HepG2 (cell line): ENCODE measurements around the gene ANAPC2. TPM values are rescaled to one million over a fixed set of nuclear protein-coding genes. Genes with fewer than 3 reads are reported as not detected.

Experiments
- CHCHD3 ChIP-seq: sonication (generic); formaldehyde crosslinking; IDR thresholded peaks from 2 replicates; pipeline ENCODE4 v1.8.0; 2022; ENCODE audit warnings: mild to moderate bottlenecking, missing genetic modification reagents, moderate library complexity
- ELF1 ChIP-seq: sonication (generic); formaldehyde crosslinking; IDR thresholded peaks from 2 replicates; pipeline ENCODE4 v1.4.0; 2020; ENCODE audit warnings: missing genetic modification reagents
- GATAD1 ChIP-seq: IDR thresholded peaks from 2 replicates; pipeline ENCODE4 v1.6.1; 2016; ENCODE audit warnings: missing genetic modification reagents, missing compliant biosample characterization
- HNF1B ChIP-seq: sonication (generic); formaldehyde crosslinking; IDR thresholded peaks from 2 replicates; pipeline ENCODE4 v1.5.1; 2020; ENCODE audit warnings: mild to moderate bottlenecking, moderate library complexity, missing genetic modification reagents
- IRF9 ChIP-seq: sonication (generic); formaldehyde crosslinking; IDR thresholded peaks from 2 replicates; pipeline ENCODE4 v1.8.0; 2022; ENCODE audit warnings: missing genetic modification reagents, mild to moderate bottlenecking, borderline replicate concordance
- LRRFIP1 ChIP-seq: sonication (generic); formaldehyde crosslinking; conservative IDR thresholded peaks from 2 replicates; pipeline ENCODE4 v1.4.0; 2020; ENCODE audit warnings: missing genetic modification reagents
- MAFK ChIP-seq, 2 experiments: IDR thresholded peaks in 1 of 2; conservative IDR thresholded peaks in 1 of 2; 2 replicates each; pipeline ENCODE4 v1.6.1; 2011; ENCODE audit warnings: improper control_type of control experiment in 2 of 2, low read length in 2 of 2
- PHF20 ChIP-seq: sonication (generic); formaldehyde crosslinking; IDR thresholded peaks from 2 replicates; pipeline ENCODE4 v1.5.0; 2020; ENCODE audit warnings: mild to moderate bottlenecking, missing genetic modification reagents
- SAFB2 ChIP-seq: sonication (generic); formaldehyde crosslinking; IDR thresholded peaks from 2 replicates; pipeline ENCODE4 v1.5.1; 2020; ENCODE audit warnings: missing genetic modification reagents, low read depth, mild to moderate bottlenecking, borderline replicate concordance
- U2AF1 ChIP-seq: fragments of 200-400 bp; formaldehyde crosslinking; optimal IDR thresholded peaks from 2 replicates; pipeline ENCODE3; 2017; ENCODE audit warnings: mild to moderate bottlenecking, low read depth, low read length
- ZNF292 ChIP-seq: sonication (generic); formaldehyde crosslinking; IDR thresholded peaks from 2 replicates; pipeline ENCODE4 v1.8.1; 2022; ENCODE audit warnings: mild to moderate bottlenecking, low read depth, missing genetic modification reagents, borderline replicate concordance
- ZNF552 ChIP-seq: sonication (generic); formaldehyde crosslinking; IDR thresholded peaks from 2 replicates; pipeline ENCODE4 v1.9.0; 2022; ENCODE audit warnings: missing genetic modification reagents, mild to moderate bottlenecking, borderline replicate concordance
- ZNF570 ChIP-seq: sonication (generic); formaldehyde crosslinking; IDR thresholded peaks from 2 replicates; pipeline ENCODE4 v1.4.0; 2020; ENCODE audit warnings: mild to moderate bottlenecking, missing genetic modification reagents, borderline replicate concordance
- ZNF670 ChIP-seq: sonication (generic); formaldehyde crosslinking; IDR thresholded peaks from 2 replicates; pipeline ENCODE4 v1.8.0; 2022; ENCODE audit warnings: mild to moderate bottlenecking, missing genetic modification reagents, borderline replicate concordance
- ZNF687 ChIP-seq: sonication (generic); formaldehyde crosslinking; IDR thresholded peaks from 2 replicates; pipeline ENCODE4 v1.5.1; 2020; ENCODE audit warnings: mild to moderate bottlenecking, missing genetic modification reagents, moderate library complexity
- polyA plus RNA-seq, 8 experiments: library from polyadenylated mRNA; depleted of rRNA in 3 of 8; stranded (reverse) in 7 of 8; unstranded in 1 of 8; fragments of >200 nt; fragmentation: Illumina TruSeq in 4 of 8; extraction: Trizol in 4 of 8; gene quantifications; 2 replicates each; pipeline versions ENCODE4 v1.2.1 to v1.2.3, GENCODE V29; 2011 to 2016; ENCODE audit warnings: low read depth in 4 of 8, missing spikeins in 1 of 8, mixed read lengths in 1 of 8; ENCODE audit not compliant: insufficient read depth in 1 of 8
- total RNA-seq, 5 experiments: library from RNA; depleted of rRNA; stranded (reverse); fragments of >200 nt; fragmentation: Illumina TruSeq; extraction: Trizol; gene quantifications; 2 replicates each; pipeline ENCODE4 v1.2.3, GENCODE V29; 2016; ENCODE audit warnings: low read depth in 1 of 5

The ANAPC2 gene
- total and polyA plus RNA-seq, 2 of the 13 experiments (the other 11 are each of a cell fraction or from before 2014, with no cell fraction given): 12.3 to 15.4 TPM

- TF ChIP-seq CHCHD3 (CRISPR knock-in tag) (no peak), ZNF292 (CRISPR knock-in tag) (no peak), ZNF552 (no peak), LRRFIP1 (CRISPR knock-in tag) (no peak), MAFK (conservative IDR thresholded peaks at IDR 0.05 in 1 of 2, IDR thresholded peaks at IDR 0.05 in 1 of 2; ENCODE audit: low read length in 2 of 2) (no peak), SAFB2 (CRISPR knock-in tag) (no peak; the same call in 1 of the 2 replicates), PHF20 (CRISPR knock-in tag) (peak; percentile 78), ZNF687 (CRISPR knock-in tag) (peak; percentile 67), ZNF570 (CRISPR knock-in tag) (no peak), HNF1B (CRISPR knock-in tag) (peak; percentile 7), ELF1 (CRISPR knock-in tag) (peak; percentile 73), IRF9 (CRISPR knock-in tag) (peak; percentile 83; the same call in 1 of the 2 replicates), GATAD1 (CRISPR knock-in tag) (peak; percentile 83), ZNF670 (CRISPR knock-in tag) (no peak), U2AF1 (peak; percentile 60)
Observed at GRCh38 chr9:137223078-137223970, 35.0 kb upstream of the ANAPC2 start (continued).
